Bronchial epithelial cell (primary cell): Measurements from ENCODE around the gene BMP6. TPM values are rescaled to one million over a fixed set of nuclear protein-coding genes. Genes with fewer than 3 reads are reported as not detected.

Source experiments
- DNase-seq: peaks from one replicate; pipeline ENCODE4 v3.0.0-alpha.2; 2010; ENCODE audit warnings: low read depth
- FAIRE-seq: peaks from 2 replicates; lab custom pipeline; 2011; peaks lifted over from hg19 to GRCh38; lab: Jason Lieb, UNC
- H3K27me3 ChIP-seq: 2 replicates; pipeline ENCODE4 v1.5.1; 2011; ENCODE audit warnings: low read length; ENCODE audit not compliant: control insufficient read depth, insufficient read depth
- H3K36me3 ChIP-seq: 2 replicates; pipeline ENCODE4 v1.5.1; 2011; ENCODE audit warnings: low read length; ENCODE audit not compliant: control insufficient read depth, insufficient read depth
- H3K4me3 ChIP-seq: 2 replicates; pipeline ENCODE4 v1.5.1; 2011; ENCODE audit warnings: mild to moderate bottlenecking, low read depth, low read length, control low read depth
- total RNA-seq: library from RNA; depleted of rRNA; stranded (reverse); fragments of >200 nt; gene quantifications from 2 replicates; pipeline ENCODE4 v1.2.1, GENCODE V29; 2014
- TF ChIP-seq, protein P1 (sequence below): IDR thresholded peaks from 2 replicates; pipeline ENCODE4 v1.5.1; 2011; ENCODE audit warnings: mild to moderate bottlenecking, moderate library complexity, low read length, control low read depth, inconsistent platforms; ENCODE audit not compliant: insufficient read depth, severe bottlenecking

The BMP6 gene
- total RNA-seq, 1 donor from 2014 or later, result 2.6 TPM

DNA sequence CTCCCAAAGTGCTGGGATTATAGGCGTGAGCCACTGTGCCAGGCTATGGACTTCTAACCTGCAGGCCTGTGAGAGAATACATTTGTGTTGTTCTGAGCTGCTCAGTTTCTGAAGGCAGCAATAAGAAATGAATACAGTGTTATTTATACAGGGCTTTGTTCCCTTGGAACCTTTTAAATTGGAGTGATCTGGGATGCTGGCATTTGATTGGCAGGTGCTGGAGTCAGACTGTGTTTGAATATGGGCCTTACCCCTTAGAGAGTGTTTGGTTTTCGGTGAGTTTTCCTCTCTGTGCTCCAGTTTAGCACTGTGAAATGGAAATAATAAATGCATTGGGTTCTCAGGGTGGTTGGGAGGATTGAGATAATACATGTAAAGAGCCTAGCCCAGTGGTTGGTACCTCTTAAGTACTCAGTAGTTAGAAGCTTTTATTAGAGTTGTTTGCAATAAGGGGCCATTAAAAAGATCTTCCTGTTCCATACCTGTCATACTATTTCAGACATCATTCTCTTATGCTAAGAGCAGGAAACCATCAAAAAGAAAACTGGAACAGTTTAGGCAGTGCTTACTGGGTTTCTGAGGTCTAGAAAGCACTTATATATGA lies 22.1 kb downstream of the BMP6 start:
- H3K4me3 ChIP-seq, result no peak overlapping the region
- FAIRE-seq (no peak), DNase-seq (no peak)
- TF ChIP-seq, protein P1, sequence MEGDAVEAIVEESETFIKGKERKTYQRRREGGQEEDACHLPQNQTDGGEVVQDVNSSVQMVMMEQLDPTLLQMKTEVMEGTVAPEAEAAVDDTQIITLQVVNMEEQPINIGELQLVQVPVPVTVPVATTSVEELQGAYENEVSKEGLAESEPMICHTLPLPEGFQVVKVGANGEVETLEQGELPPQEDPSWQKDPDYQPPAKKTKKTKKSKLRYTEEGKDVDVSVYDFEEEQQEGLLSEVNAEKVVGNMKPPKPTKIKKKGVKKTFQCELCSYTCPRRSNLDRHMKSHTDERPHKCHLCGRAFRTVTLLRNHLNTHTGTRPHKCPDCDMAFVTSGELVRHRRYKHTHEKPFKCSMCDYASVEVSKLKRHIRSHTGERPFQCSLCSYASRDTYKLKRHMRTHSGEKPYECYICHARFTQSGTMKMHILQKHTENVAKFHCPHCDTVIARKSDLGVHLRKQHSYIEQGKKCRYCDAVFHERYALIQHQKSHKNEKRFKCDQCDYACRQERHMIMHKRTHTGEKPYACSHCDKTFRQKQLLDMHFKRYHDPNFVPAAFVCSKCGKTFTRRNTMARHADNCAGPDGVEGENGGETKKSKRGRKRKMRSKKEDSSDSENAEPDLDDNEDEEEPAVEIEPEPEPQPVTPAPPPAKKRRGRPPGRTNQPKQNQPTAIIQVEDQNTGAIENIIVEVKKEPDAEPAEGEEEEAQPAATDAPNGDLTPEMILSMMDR, result no peak
- H3K27me3 ChIP-seq, result no peaks in the 10 kb centered on the region
- H3K36me3 ChIP-seq, result no peaks in the 10 kb centered on the region

DNA sequence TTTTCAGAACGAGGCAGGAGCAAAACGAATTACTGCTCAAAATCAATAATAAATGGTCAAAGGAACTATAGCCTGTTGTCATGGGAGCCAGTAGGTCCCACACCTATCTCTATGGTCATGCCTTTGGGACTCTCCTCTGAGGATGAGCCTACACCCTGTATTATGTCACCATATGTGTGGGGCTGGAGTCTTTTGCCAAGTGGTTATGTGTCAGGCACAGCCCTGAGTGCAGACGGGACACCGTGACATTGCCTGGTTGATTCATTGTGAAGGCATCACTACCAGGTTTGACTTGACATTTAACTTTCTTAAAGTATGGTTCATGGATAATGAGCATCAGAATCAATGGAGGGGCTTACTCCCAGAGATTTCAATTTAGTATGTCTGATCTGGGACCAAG lies 23.6 kb downstream of the BMP6 start:
- no peaks in the 10 kb centered on the region for H3K27me3 ChIP-seq
- FAIRE-seq, result no peak

DNA sequence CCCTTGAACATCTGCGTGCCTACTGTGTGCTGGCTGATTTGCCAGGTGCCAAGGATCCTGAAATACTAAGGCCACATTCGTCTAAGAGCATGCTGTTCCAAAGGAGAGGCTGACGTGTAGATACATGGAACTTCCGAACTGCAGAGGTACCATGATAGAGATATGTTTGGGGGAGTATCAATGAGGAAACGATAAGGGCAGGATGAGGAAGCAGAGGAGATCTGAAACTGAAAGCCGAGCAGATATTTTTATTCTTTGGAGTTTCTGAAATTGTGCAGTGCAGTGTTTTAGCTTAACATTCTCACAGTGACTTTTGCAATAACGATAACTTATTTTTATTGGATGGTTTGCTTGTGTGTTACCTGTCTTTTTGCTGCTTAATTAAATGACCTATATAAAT lies 24.3 kb downstream of the BMP6 start:
- no peak for FAIRE-seq
- Histone ChIP-seq H3K4me3 (no peak overlapping the region), H3K27me3 (no peaks in the 10 kb centered on the region), H3K36me3 (no peaks in the 10 kb centered on the region)
- TF ChIP-seq, protein P1, result no peak
- no peak for DNase-seq

More for the DNA sequence above, 23.6 kb downstream of the BMP6 start:
- Histone ChIP-seq H3K36me3 (no peaks in the 10 kb centered on the region), H3K4me3 (no peak overlapping the region)
- DNase-seq, result no peak
- TF ChIP-seq, protein P1, result no peak

DNA sequence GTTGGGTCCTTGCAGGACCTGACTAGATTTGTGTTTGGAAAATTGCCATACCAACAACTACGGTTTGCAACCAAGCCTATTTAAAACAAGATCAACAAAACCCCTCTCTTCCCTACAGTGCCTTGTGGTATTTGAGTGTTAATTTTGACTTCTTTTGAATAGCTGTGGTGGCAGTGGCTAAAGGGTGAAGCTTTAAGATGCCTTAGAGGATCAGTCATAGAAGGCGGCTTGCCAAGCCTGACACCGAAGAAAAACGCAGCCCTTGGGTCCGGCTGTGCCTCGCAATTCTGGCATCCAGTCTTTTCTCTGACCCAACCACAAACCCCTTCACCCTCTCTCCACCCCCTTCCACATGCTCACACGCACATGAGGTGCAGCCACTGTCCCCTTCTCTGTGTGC lies 32.6 kb downstream of the BMP6 start:
- no peak for FAIRE-seq
- Histone ChIP-seq H3K27me3 (no peaks in the 10 kb centered on the region), H3K36me3 (no peaks in the 10 kb centered on the region), H3K4me3 (no peak overlapping the region)
- DNase-seq, result peak; percentile 31
- TF ChIP-seq, protein P1, result no peak

DNA sequence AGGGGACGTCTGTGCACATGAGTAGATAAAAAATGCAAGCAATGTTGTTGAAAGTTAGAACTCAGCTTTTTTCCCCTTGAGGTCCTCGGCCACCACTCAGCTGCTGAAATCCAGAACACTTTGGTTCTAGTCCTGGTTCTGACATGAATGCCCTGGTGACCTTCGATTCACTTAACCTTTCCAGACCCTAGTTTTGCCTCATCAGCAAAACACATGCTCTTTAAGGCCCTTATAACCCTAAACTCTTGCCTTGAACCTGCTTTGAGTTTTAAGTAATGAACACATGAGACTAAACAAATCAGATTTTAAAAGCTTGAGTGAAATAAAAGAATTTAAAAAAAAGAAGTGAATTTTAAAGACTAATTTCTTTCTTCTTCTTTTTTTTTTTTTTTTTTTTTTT lies 33.4 kb downstream of the BMP6 start:
- FAIRE-seq (no peak), DNase-seq (no peak)
- TF ChIP-seq, protein P1, result no peak
- H3K36me3 ChIP-seq, result no peaks in the 10 kb centered on the region
- H3K4me3 ChIP-seq, result no peak overlapping the region
- no peaks in the 10 kb centered on the region for H3K27me3 ChIP-seq

DNA sequence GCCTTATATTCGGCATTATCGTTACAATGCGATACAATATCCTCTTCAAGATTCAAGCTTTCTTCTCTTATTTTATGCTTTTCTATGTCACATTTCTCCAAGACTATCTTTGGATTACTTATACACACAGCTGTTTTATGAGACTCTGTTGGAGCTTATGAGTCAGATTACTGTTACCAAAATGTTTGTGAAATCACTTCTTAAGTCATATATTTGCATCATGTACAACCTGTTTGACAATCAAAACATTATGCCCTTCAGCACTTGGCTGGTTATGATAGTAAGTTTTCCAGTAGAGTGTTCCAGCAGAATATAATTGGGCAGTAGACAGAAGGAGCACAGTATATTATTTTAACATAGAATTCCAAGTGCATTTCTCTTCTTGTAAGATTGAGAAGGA lies 35.2 kb downstream of the BMP6 start:
- TF ChIP-seq, protein P1, result no peak
- no peaks in the 10 kb centered on the region for H3K36me3 ChIP-seq
- no peak for FAIRE-seq
- no peak overlapping the region for H3K4me3 ChIP-seq
- peak; percentile 62 for DNase-seq
- no peaks in the 10 kb centered on the region for H3K27me3 ChIP-seq
